Large intestine (tissue), 3 donors: ENCODE data around the gene IGSF3. TPM values are rescaled to one million over a fixed set of nuclear protein-coding genes. Genes with fewer than 3 reads are reported as not detected.

Source experiments
- DNase-seq, 2 donors: peaks; one replicate each; pipeline versions ENCODE4 v3.0.0 to v3.0.0-alpha.2; 2013
- H3K27ac ChIP-seq: one replicate; pipeline ENCODE4 v1.5.1; 2013; ENCODE audit warnings: low read length
- H3K27me3 ChIP-seq: 2 replicates; pipeline ENCODE4 v1.6.1; 2013; ENCODE audit warnings: low read length; ENCODE audit not compliant: control insufficient read depth, insufficient read depth
- H3K36me3 ChIP-seq: 2 replicates; pipeline ENCODE4 v1.6.1; 2013; ENCODE audit warnings: low read length; ENCODE audit not compliant: control insufficient read depth, insufficient read depth
- H3K4me1 ChIP-seq: one replicate; pipeline ENCODE4 v1.6.1; 2013; ENCODE audit warnings: low read length; ENCODE audit not compliant: control insufficient read depth, insufficient read depth
- H3K4me3 ChIP-seq: one replicate; pipeline ENCODE4 v1.5.1; 2013; ENCODE audit warnings: low read length
- H3K9me3 ChIP-seq: one replicate; pipeline ENCODE4 v1.6.1; 2013; ENCODE audit warnings: mild to moderate bottlenecking, low read depth, low read length, moderate library complexity; ENCODE audit not compliant: control insufficient read depth
- WGBS: methylation state at CpG from one replicate; pipeline ENCODE4 v1.1.5; 2013; ENCODE audit warnings: low lambda C conversion rate; ENCODE audit not compliant: insufficient coverage; 5-methylcytosine and 5-hydroxymethylcytosine counted together
- polyA plus RNA-seq: library from polyadenylated mRNA; unstranded; fragments of 120-200 nt; gene quantifications from one replicate; pipeline ENCODE4 v1.2.1, GENCODE V29; 2013

The IGSF3 gene
- polyA plus RNA-seq, 1 donor = 36.1 TPM

DNA sequence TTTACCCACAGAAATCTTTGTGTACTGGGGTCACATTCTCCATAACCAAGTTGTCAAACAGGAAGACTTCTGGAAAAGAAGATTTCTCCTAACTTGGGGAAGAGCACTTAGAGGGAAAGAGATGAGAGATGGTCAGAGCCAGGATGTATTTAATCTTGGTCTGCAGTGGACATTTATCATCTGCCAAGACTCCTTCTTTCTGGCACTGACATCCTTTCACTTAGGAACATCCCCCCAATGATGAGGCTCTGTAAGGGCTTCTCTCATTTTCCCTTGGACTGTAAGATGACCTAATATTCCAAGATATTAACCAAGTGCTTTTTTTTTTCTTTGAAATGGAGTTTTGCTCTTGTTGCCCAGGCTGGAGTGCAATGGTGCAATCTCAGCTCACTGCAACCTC, 39.3 kb upstream of the IGSF3 start:
- Histone ChIP-seq H3K4me1 (no peaks in the 10 kb centered on the region), H3K27ac (no peak overlapping the region), H3K4me3 (no peak overlapping the region), H3K9me3 (no peaks in the 10 kb centered on the region), H3K36me3 (no peaks in the 10 kb centered on the region), H3K27me3 (no peaks in the 10 kb centered on the region)
- DNase-seq = no peak

- no peak for DNase-seq
- H3K27ac ChIP-seq = no peak overlapping the region
- H3K4me1 ChIP-seq = no peaks in the 10 kb centered on the region
- H3K4me3 ChIP-seq = no peak overlapping the region
- no peaks in the 10 kb centered on the region for H3K9me3 ChIP-seq
- 90% methylated on average over 1 of the region's 2 CpGs for WGBS
- no peaks in the 10 kb centered on the region for H3K36me3 ChIP-seq
- no peaks in the 10 kb centered on the region for H3K27me3 ChIP-seq
Observed at GRCh38 chr1:116706123-116706522, 38.6 kb upstream of the IGSF3 start.

GRCh38 chr1:116704278-116704677, 36.7 kb upstream of the IGSF3 start:
- H3K27me3 ChIP-seq = no peaks in the 10 kb centered on the region
- no peaks in the 10 kb centered on the region for H3K4me1 ChIP-seq
- no peak overlapping the region for H3K4me3 ChIP-seq
- H3K27ac ChIP-seq = no peak overlapping the region
- H3K9me3 ChIP-seq = no peaks in the 10 kb centered on the region
- DNase-seq = no peak
- 79% methylated on average over 2 of the region's 3 CpGs for WGBS
- no peaks in the 10 kb centered on the region for H3K36me3 ChIP-seq

- no peak overlapping the region for H3K27ac ChIP-seq
- no peak for DNase-seq
- H3K27me3 ChIP-seq = no peaks in the 10 kb centered on the region
- H3K4me1 ChIP-seq = no peaks in the 10 kb centered on the region
- no peaks in the 10 kb centered on the region for H3K36me3 ChIP-seq
- no peaks in the 10 kb centered on the region for H3K9me3 ChIP-seq
- H3K4me3 ChIP-seq = no peak overlapping the region
Observed at GRCh38 chr1:116699605-116700004, 32.1 kb upstream of the IGSF3 start.

- no peak for DNase-seq
- Histone ChIP-seq H3K36me3 (no peaks in the 10 kb centered on the region), H3K4me1 (no peaks in the 10 kb centered on the region), H3K4me3 (no peak overlapping the region), H3K27ac (no peak overlapping the region), H3K27me3 (no peaks in the 10 kb centered on the region), H3K9me3 (no peaks in the 10 kb centered on the region)
- WGBS = 100% methylated on average over 1 of the region's 2 CpGs
Observed at GRCh38 chr1:116698244-116698595, 30.7 kb upstream of the IGSF3 start.

GRCh38 chr1:116697548-116698243, 30.2 kb upstream of the IGSF3 start:
- Histone ChIP-seq H3K36me3 (no peaks in the 10 kb centered on the region), H3K4me3 (no peak overlapping the region), H3K4me1 (no peaks in the 10 kb centered on the region), H3K9me3 (no peaks in the 10 kb centered on the region), H3K27me3 (no peaks in the 10 kb centered on the region), H3K27ac (no peak overlapping the region)
- WGBS = 100% methylated on average over 1 of the region's 4 CpGs
- no peak for DNase-seq

GRCh38 chr1:116694524-116694923, 27.0 kb upstream of the IGSF3 start:
- 100% methylated on average over 1 of the region's 3 CpGs for WGBS
- DNase-seq = no peak
- no peaks in the 10 kb centered on the region for H3K36me3 ChIP-seq
- H3K4me3 ChIP-seq = no peak overlapping the region
- peaks cover 5% of the 10 kb centered on the region for H3K4me1 ChIP-seq
- no peaks in the 10 kb centered on the region for H3K9me3 ChIP-seq
- no peak overlapping the region for H3K27ac ChIP-seq
- H3K27me3 ChIP-seq = no peaks in the 10 kb centered on the region

DNA sequence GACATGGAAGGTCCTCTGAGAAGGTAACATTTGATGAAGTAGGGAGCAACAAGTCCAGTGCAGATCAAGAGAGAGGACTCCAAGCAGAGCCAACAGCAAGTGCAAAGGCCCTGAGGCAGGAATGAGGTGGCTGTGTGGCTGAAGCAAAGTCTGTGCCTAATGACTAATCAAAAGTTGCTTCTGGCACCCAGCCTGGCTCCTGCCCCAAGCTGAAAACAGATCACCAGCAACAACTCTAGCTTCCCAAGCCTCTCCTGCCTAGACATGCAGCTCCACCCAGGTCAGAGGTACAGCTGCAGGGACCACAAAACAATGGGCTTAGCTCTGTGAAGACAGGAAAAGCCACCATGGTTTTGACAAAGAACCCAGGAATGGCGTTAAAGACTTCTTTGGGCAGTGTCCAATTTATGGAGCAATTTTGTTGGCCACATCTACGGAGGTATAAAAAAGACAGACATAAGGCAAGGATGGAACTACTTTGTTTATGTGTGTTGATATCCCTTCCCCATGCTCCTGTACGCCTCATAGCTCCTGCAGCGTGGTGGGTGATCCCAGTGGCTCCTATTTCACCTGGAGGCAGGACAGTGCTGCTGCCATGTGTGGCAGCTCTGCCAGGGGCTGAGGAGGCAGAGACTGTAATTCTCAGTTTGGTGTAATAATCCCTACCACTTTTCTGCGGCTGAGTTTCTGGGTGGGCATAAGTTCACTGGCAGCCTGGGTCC, 26.4 kb upstream of the IGSF3 start:
- WGBS = 100% methylated on average over 1 of the region's 5 CpGs
- Histone ChIP-seq H3K9me3 (no peaks in the 10 kb centered on the region), H3K27ac (no peak overlapping the region), H3K4me1 (peaks cover 5% of the 10 kb centered on the region), H3K36me3 (no peaks in the 10 kb centered on the region), H3K27me3 (no peaks in the 10 kb centered on the region), H3K4me3 (no peak overlapping the region)
- DNase-seq = no peak

DNA sequence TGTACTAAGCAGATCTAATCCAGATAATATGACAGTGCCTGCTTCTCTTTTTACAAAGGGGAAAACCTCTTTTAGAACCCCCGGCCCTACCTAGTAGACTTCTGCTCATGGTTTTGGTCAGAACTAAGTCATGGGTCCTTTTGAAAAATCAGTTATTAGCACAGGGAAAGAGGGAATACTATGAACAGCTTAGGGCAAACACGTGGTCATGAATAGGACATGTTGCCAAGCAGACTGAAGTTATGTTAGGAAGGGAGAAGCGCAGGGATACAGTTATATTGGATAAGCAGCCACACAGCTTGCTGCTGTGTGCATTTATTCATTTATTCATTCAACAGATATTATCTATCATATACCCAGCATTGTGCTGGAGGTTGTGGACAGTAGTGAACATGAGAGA, 25.3 kb upstream of the IGSF3 start:
- WGBS = no CpG with 5 or more reads among the region's 3 CpGs
- Histone ChIP-seq H3K9me3 (no peaks in the 10 kb centered on the region), H3K27ac (no peak overlapping the region), H3K4me1 (peaks cover 5% of the 10 kb centered on the region), H3K27me3 (no peaks in the 10 kb centered on the region), H3K36me3 (no peaks in the 10 kb centered on the region), H3K4me3 (no peak overlapping the region)
- DNase-seq = no peak

DNA sequence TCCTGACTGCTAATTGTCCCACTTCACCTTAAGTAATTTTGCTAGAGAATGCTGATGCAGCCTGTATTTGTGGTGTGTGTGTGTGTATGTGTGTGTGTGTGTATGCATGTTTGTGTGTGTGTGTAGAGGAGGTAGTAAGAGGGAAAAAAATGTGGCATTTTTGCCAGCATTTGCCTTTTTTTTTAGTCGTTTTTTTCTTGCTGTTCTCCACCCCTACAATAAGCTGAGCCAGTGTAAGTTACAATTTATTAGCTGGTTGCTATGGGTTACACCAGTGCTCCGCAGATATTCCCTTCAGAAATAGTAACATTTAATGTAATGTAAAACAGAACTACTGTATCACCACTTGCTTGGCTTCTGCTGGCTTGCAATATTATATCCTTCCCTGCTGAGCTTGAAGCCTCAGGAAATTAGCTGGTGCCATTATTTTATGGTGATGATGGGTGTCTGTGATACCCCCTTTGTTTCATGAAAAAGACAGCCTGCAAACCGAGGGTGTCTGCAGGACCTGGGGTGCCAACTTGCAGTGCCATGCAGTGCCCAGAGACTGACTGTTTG, 23.4 kb upstream of the IGSF3 start:
- no peaks in the 10 kb centered on the region for H3K9me3 ChIP-seq
- H3K27ac ChIP-seq = no peak overlapping the region
- no peak for DNase-seq
- no peaks in the 10 kb centered on the region for H3K27me3 ChIP-seq
- H3K4me1 ChIP-seq = peaks cover 5% of the 10 kb centered on the region
- no CpG with 5 or more reads among the region's 3 CpGs for WGBS
- no peaks in the 10 kb centered on the region for H3K36me3 ChIP-seq
- no peak overlapping the region for H3K4me3 ChIP-seq

- peaks cover 5% of the 10 kb centered on the region for H3K4me1 ChIP-seq
- WGBS = no CpG with 5 or more reads among the region's 2 CpGs
- DNase-seq = no peak
- H3K9me3 ChIP-seq = no peaks in the 10 kb centered on the region
- H3K36me3 ChIP-seq = no peaks in the 10 kb centered on the region
- H3K4me3 ChIP-seq = no peak overlapping the region
- H3K27me3 ChIP-seq = no peaks in the 10 kb centered on the region
- H3K27ac ChIP-seq = no peak overlapping the region
Observed at GRCh38 chr1:116690396-116690848, 22.9 kb upstream of the IGSF3 start.
